T-helper 1 cell treated with Interleukin-12 subunit alpha and Interleukin-12 subunit beta and Interleukin-4 antibody, amounts not matched to agents 30 μg/mL and 1 μg/mL, for 36 hours (primary cell): ENCODE results near the gene SLC35B3.

Source experiments
- H3K27ac Mint-ChIP-seq: one replicate; pipeline ENCODE4 v1.8.0; 2021; ENCODE audit warnings: mild to moderate bottlenecking, mixed read lengths
- H3K27me3 Mint-ChIP-seq: one replicate; pipeline ENCODE4 v1.8.0; 2021; ENCODE audit warnings: low read depth, mixed read lengths
- H3K36me3 Mint-ChIP-seq: one replicate; pipeline ENCODE4 v1.8.0; 2021; ENCODE audit warnings: low read depth, mixed read lengths
- H3K4me1 Mint-ChIP-seq: one replicate; pipeline ENCODE4 v1.8.0; 2021; ENCODE audit warnings: low read depth, mixed read lengths
- H3K4me3 Mint-ChIP-seq: one replicate; pipeline ENCODE4 v1.8.0; 2021; ENCODE audit warnings: mild to moderate bottlenecking, moderate library complexity, mixed read lengths
- H3K9me3 Mint-ChIP-seq: one replicate; pipeline ENCODE4 v1.8.0; 2021; ENCODE audit warnings: mixed read lengths

SLC35B3 gene

DNA sequence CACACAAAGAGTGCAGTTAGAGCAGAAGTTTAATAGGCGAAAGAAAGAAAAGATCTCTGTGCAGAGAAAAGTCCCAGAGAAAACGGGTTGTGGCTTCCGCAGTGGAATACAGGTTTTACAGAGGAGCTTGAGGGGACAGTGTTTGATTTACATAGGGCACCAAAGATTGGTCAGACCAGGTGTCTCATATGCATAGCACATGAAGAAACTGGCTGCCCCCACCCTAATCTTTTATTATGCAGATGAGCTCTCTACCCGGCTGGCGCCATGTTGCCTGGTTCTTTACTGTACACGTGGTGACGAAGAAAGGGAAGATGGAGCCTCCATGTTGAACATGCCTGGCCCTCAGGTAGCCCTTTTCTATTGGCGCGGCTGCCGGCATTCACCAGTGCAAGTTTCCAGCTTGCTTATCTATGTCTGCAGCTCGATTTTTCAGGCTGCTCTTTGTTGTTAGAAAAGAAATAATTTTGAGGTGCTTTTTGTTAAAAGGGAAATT is 47.4 kb downstream of the SLC35B3 start:
- no peaks in the 10 kb centered on the region for H3K9me3 Mint-ChIP-seq
- no peaks in the 10 kb centered on the region for H3K36me3 Mint-ChIP-seq
- H3K4me3 Mint-ChIP-seq = no peak overlapping the region
- H3K27ac Mint-ChIP-seq = no peak overlapping the region
- H3K4me1 Mint-ChIP-seq = peaks cover 10% of the 10 kb centered on the region
- no peaks in the 10 kb centered on the region for H3K27me3 Mint-ChIP-seq

DNA sequence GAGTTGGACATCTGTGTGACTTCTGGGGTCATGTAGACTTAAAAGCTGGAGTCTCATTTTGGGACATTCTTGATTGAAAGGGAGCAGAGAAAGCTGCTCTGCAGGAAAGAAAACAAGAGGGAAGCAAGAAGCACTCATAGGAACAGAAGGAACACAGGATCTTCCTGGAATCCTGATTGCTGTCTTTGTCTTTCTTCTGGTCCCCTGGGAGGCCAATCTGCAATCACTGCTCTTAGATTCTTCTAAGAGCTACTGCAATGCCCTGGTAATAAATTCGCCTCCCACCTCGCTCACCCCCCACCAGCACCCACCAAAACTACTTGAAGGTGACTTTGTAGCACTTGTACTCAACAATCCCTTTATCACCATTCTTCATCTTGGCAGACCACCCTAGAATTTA is 51.8 kb downstream of the SLC35B3 start:
- no peak overlapping the region for H3K27ac Mint-ChIP-seq
- no peaks in the 10 kb centered on the region for H3K27me3 Mint-ChIP-seq
- H3K4me3 Mint-ChIP-seq = no peak overlapping the region
- no peaks in the 10 kb centered on the region for H3K9me3 Mint-ChIP-seq
- H3K36me3 Mint-ChIP-seq = no peaks in the 10 kb centered on the region
- H3K4me1 Mint-ChIP-seq = no peaks in the 10 kb centered on the region

DNA sequence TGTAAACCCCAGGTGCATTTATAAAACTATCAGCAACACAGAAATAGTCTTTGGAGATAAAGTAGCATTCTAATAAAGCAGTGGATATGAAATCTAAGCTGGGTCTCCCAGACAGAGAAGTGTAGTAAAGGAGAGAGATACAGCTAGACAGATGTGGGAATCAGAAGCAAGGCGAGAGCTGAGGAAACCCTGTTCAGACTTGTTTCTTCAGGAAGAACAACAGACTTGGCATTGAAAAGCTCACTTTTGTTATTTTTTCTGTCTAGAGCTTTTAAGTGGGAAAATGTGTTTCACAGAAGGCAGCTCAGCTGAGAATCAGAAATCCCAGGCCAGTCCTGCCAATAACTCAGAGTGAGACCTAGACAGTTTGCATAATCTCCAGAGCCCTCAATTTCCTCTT is 52.9 kb downstream of the SLC35B3 start:
- Mint-ChIP-seq H3K4me3 (no peak overlapping the region), H3K27ac (no peak overlapping the region), H3K27me3 (no peaks in the 10 kb centered on the region), H3K36me3 (no peaks in the 10 kb centered on the region), H3K4me1 (no peaks in the 10 kb centered on the region), H3K9me3 (no peaks in the 10 kb centered on the region)

DNA sequence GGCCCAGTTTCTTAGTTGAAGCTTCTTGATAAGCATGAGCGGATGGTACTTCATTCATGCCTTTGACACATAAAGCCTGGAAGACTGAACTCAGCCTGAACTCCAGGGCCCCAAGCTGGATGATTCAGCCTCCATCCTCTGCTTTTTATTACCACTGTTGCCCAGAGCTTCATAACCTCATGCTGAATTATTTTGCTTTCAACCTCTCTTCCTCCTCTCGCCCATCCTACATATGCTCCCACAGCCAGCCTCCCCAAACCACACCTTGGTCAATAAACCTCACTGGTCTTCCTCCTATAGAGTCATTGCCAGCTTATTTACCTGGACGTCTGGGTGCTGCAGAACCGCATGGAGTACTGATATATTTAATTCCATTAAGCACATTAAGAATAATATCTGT is 59.4 kb downstream of the SLC35B3 start:
- Mint-ChIP-seq H3K4me1 (no peaks in the 10 kb centered on the region), H3K4me3 (no peak overlapping the region), H3K36me3 (no peaks in the 10 kb centered on the region), H3K9me3 (no peaks in the 10 kb centered on the region), H3K27ac (no peak overlapping the region), H3K27me3 (peaks cover 4% of the 10 kb centered on the region)
